AG09309 (cell line): Measurements from ENCODE around the gene TSHZ1.

Experiments used
- DNase-seq: peaks from one replicate; pipeline ENCODE4 v3.0.0-alpha.2; 2010; ENCODE audit warnings: low read depth
- H3K4me3 ChIP-seq: 2 replicates; pipeline ENCODE4 v1.5.1; 2011; ENCODE audit warnings: mild to moderate bottlenecking, low read depth, low read length, moderate library complexity; ENCODE audit not compliant: control insufficient read depth
- TF ChIP-seq, protein P1 (sequence below): IDR thresholded peaks from 2 replicates; pipeline ENCODE4 v1.5.1; 2011; ENCODE audit warnings: mild to moderate bottlenecking, low read depth, low read length, inconsistent platforms; ENCODE audit not compliant: insufficient read depth, control insufficient read depth; ENCODE audit errors: missing control alignments

The TSHZ1 gene

DNA sequence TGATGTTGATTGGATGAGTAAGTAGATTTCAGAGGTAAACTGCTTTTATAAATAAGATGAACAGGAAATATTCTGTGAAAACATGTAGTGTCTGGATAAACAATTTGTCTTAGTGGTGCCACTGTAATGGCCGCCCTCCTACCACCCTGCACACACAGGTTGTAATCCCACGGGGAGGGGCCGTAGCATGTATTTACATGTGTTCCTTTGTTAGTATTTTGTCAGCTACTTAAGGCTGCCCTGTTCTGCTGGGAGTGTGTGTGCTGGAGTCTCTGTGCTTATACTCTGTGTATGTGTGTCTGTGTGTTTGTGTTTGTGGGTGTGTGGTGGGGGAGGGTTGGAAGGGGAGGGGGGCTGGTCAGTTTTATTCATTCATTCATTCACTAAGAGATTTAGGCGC is 5.1 kb downstream of the TSHZ1 start:
- TF ChIP-seq, protein P1, sequence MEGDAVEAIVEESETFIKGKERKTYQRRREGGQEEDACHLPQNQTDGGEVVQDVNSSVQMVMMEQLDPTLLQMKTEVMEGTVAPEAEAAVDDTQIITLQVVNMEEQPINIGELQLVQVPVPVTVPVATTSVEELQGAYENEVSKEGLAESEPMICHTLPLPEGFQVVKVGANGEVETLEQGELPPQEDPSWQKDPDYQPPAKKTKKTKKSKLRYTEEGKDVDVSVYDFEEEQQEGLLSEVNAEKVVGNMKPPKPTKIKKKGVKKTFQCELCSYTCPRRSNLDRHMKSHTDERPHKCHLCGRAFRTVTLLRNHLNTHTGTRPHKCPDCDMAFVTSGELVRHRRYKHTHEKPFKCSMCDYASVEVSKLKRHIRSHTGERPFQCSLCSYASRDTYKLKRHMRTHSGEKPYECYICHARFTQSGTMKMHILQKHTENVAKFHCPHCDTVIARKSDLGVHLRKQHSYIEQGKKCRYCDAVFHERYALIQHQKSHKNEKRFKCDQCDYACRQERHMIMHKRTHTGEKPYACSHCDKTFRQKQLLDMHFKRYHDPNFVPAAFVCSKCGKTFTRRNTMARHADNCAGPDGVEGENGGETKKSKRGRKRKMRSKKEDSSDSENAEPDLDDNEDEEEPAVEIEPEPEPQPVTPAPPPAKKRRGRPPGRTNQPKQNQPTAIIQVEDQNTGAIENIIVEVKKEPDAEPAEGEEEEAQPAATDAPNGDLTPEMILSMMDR: no peak
- no peak overlapping the region for H3K4me3 ChIP-seq
- no peak for DNase-seq

DNA sequence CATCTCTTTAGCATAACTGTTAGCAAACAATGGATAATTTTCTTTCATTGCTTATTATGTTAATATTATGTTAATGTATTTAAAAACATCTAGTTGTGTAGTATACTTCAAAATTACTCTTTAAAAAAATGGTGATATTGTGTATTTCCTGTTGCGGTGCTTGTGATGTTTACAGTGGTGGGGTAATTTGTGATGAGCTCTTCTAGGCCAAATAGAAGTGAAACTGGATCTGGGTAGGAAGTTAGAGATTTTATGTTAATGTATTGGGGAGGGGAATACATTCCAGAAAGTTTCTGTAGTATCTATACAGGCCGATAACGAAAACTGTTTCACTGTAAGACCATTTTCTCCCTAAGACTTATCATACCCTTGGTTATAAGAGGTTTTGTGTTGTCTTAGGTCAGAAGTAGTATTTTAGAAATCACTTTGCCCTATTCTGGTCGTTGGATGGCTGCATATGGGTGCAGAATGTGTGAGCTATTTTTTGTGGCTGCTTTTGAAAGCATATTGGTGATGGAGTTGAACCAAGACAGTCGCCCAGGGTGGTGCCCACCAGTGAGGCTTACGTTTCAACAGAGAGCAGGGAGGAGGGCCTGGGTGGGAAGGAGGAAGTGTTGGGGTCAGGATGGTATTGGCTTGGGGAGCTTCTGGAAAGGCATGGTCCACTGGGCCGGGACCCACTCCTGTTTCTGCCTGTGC is 5.8 kb downstream of the TSHZ1 start:
- no peak for DNase-seq
- H3K4me3 ChIP-seq: no peak overlapping the region
- TF ChIP-seq, protein P1: no peak

DNA sequence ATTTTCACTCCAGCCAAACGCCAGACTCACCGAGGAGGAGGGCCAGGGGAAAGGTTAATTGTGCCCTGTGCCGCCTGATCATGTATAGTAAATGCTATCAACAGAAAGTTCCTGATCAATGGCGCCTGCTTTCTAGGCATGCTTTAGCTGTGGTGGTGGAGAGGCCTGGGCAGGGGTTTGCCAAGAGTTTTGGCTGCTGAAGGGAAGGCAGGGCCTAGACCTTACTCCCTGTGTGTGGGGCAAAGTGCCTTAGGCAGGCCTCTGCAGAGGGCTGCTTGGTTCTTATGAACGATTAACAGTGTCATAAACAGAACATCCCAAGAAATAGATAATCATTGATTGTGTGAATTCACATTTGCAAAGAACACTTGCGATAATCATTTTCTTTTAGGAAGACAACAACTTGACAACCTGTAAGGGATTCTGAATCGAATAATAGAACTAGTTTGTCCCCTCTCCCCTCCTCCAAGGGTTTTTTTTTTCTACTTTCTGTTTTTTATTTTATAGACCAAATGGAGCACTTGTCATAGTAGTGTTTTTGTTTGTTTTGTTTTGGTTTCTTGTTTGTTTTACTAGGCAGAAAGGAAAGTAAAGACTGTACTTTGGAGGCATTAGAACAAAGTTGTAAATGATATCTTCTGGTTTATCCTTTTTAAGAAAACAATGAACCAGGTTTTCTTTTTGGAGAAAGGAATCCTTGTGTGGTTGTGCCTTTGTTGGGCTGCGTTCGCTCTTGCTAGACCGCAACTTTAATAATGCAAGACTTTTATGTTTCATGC is 6.5 kb downstream of the TSHZ1 start:
- no peak for DNase-seq
- TF ChIP-seq, protein P1: no peak
- H3K4me3 ChIP-seq: no peak overlapping the region

DNA sequence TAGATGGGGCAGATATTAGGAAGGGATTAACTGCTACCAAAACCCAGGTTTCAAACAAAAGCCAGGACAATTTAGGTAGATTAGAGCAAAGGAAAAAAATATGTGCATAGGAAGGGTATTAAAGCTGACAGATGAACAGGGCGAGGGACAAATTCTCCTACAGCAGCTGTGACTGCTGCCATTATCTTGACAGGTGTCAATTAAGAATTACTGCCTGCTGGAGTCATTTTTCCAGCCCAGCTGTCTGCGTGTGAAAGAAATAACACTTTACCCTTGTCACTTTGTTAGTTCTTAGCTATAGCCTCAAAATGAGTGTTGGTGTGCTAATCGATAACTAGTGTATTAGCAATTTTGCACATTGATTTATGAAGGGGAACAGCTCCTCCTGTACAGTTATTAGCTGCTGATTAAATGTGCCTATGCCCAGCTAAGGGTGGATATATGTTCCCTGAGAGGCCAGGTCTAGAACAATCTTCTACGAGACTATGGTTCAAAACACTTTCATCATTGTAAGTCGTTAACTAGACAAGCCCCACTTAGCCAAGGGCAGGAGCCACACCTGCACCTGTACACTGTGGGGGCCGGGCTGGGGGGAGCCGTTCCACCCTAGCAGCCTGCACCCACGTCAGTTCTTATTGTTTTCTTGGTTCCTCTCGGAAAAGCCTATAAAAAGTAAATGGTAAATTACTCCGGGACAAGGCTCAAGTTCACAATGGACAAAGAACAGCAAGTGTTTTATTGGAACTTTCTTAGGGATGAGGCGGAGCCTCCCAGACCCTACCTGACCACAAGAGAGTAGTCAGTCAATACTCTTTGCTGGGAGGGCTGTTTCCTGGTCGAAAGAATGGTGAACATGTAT is 7.7 kb downstream of the TSHZ1 start:
- no peak overlapping the region for H3K4me3 ChIP-seq
- TF ChIP-seq, protein P1: no peak

DNA sequence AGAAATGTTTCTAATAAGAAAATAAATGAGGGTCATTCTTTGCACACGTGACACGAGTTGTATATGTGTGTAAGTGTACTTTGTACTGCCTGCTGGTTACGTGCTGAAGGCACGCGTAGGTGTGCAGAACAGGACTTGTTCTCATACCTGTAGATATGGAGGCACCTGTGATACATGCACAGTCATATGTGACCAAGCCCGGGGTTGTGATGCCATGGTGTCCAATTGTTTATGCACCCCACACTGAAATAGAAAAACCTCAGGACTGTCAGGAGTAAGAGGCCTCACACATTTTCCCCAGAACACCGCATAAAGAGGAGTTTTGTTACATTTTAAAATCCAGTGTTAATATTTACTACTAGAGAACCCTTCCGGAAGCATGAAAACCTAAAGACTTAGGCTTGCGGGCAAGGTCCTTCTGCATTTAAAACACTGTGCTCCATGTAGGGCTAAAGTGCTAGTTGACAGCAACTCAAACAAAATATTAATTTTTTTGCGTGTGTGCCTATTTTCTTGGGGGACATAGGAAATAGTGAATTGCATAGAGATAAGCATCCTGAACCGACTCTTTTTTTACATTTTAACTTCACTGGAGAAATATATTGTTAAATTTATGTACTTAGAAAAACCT is 9.3 kb downstream of the TSHZ1 start:
- TF ChIP-seq, protein P1: no peak
- H3K4me3 ChIP-seq: no peak overlapping the region
- DNase-seq: no peak

More for the DNA sequence above, 7.7 kb downstream of the TSHZ1 start:
- no peak for DNase-seq

DNA sequence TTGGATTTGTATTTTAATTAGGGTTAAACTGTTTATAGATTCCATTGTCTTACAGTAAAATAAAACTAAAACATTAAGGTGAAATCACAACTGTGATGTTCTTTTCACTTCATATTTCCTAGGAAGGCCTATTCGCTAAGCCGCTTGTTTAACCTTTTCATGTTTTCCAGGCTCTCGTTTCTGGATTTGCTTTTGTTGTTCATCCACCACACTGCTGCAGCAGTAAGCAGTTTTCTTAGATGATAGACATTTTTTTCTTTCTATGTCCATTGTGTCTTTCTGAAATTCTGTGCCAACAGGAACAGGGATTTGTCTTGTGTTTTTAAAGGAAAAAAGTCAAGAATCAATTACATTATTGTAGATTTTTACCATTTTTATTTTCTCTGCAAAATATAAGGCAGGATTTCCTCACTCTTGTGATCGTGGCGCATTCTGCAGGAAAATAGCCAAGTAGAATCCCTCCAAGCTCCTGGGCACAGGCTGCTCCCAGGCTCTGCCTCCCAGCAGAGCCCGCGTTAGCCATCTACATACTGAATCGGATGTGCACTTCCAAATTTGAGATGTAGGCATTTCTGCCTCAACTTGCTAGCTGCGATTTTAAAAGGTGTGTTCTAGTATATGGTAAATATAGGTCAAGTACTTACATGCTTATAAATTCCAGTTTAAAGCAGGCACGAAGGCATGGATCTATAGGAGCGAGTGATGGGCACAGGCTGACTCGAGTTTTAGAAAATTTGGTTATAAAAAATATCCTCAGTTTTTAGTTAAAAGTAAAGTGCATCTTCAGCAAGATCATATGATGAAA is 10.2 kb downstream of the TSHZ1 start:
- H3K4me3 ChIP-seq: no peak overlapping the region
- TF ChIP-seq, protein P1: no peak
- DNase-seq: no peak
